SU-DHL-6 (cell line): Measurements from ENCODE around the gene CREBBP.

Experiments
- EZH2phosphoT487 ChIP-seq: fragments of 200-600 bp; sonication (generic), shearing (Covaris generic); conservative IDR thresholded peaks from 2 replicates; pipeline ENCODE4 v1.6.1; 2018; ENCODE audit warnings: mild to moderate bottlenecking, antibody characterized with exemption, low read length, moderate library complexity, mixed read lengths
- TF ChIP-seq, protein P1 (sequence below): fragments of 200-600 bp; sonication (generic); IDR thresholded peaks from one replicate; pipeline ENCODE4 v1.5.1; 2017; ENCODE audit warnings: antibody characterized with exemption, mild to moderate bottlenecking, low read length, moderate library complexity; ENCODE audit not compliant: insufficient read depth, poor library complexity, severe bottlenecking

DNA sequence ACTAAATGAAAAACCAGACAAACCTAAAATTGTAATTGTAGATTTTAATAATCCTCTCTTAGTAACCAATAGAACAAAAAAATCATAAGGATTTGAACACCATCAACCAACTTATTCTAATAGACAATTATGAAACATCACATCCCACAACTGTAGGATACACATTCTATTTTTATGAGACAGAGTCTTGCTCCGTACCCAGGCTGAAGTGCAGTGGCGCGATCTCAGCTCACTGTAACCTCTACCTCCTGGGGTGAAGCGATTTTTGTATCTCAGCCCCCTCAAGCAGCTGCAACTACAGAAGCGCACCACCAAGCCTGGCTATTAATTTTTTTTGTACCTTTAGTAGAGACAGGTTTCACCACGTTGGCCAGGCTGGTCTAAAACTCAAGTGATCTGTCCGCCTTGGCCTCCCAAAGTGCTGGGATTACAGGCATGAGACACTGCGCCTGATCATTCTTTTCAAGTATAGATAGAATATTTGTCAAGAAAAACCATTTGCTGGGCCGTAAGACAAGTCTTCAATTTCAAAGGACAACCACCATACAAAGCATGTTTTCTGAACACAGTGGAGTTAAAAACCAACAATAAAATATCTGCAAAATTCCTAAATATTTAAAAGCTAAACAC is 49.8 kb downstream of the CREBBP start:
- TF ChIP-seq, protein P1, sequence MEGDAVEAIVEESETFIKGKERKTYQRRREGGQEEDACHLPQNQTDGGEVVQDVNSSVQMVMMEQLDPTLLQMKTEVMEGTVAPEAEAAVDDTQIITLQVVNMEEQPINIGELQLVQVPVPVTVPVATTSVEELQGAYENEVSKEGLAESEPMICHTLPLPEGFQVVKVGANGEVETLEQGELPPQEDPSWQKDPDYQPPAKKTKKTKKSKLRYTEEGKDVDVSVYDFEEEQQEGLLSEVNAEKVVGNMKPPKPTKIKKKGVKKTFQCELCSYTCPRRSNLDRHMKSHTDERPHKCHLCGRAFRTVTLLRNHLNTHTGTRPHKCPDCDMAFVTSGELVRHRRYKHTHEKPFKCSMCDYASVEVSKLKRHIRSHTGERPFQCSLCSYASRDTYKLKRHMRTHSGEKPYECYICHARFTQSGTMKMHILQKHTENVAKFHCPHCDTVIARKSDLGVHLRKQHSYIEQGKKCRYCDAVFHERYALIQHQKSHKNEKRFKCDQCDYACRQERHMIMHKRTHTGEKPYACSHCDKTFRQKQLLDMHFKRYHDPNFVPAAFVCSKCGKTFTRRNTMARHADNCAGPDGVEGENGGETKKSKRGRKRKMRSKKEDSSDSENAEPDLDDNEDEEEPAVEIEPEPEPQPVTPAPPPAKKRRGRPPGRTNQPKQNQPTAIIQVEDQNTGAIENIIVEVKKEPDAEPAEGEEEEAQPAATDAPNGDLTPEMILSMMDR, result no peak
- no peak for TF ChIP-seq EZH2phosphoT487
